OCI-LY3 (cell line): Measurements from ENCODE around the gene CCL11.

Source experiments
- H2AFZ ChIP-seq: fragments of 200-600, 300-600 bp; shearing (Covaris generic); 2 replicates; pipeline ENCODE4 v1.6.0; 2014; ENCODE audit warnings: antibody characterized with exemption, low read depth, low read length
- H3K27ac ChIP-seq: fragments of 200-600, 300-600 bp; sonication (generic); 2 replicates; pipeline ENCODE4 v1.5.1; 2014; ENCODE audit warnings: mild to moderate bottlenecking, low read length, moderate library complexity, mixed read lengths
- H3K27me3 ChIP-seq: fragments of 200-600, 300-600 bp; sonication (generic); 2 replicates; pipeline ENCODE4 v1.6.1; 2014; ENCODE audit warnings: low read depth, low read length, mixed read lengths
- H3K36me3 ChIP-seq: fragments of 200-600, 300-600 bp; sonication (generic); replicated peaks from 2 replicates; pipeline ENCODE3; 2014; ENCODE audit warnings: low read depth, low read length, mixed read lengths
- H3K4me1 ChIP-seq: fragments of 300-600, 200-600 bp; sonication (generic); 2 replicates; pipeline ENCODE4 v1.6.1; 2014; ENCODE audit warnings: low read length, mixed read lengths
- H3K4me2 ChIP-seq: fragments of 200-600, 300-600 bp; sonication (generic); 2 replicates; pipeline ENCODE4 v1.6.1; 2014; ENCODE audit warnings: low read length, mixed read lengths
- H3K4me3 ChIP-seq: fragments of 300-600, 200-600 bp; sonication (generic); 2 replicates; pipeline ENCODE4 v1.5.1; 2014; ENCODE audit warnings: antibody characterized with exemption, mild to moderate bottlenecking, low read length, moderate library complexity
- H3K79me2 ChIP-seq: fragments of 300-600, 200-600 bp; shearing (Covaris generic); 2 replicates; pipeline ENCODE4 v1.6.1; 2014; ENCODE audit warnings: mild to moderate bottlenecking, low read length, mixed read lengths
- H3K9ac ChIP-seq: fragments of 300-600, 200-600 bp; shearing (Covaris generic); 2 replicates; pipeline ENCODE4 v1.6.0; 2014; ENCODE audit warnings: mild to moderate bottlenecking, low read length, moderate library complexity
- H3K9me3 ChIP-seq: fragments of 200-600, 300-600 bp; shearing (Covaris generic); 2 replicates; pipeline ENCODE4 v1.6.1; 2014; ENCODE audit warnings: low read length, mixed read lengths; ENCODE audit not compliant: insufficient read depth
- H4K20me1 ChIP-seq: fragments of 200-600, 300-600 bp; sonication (generic); 2 replicates; pipeline ENCODE4 v1.6.1; 2016; ENCODE audit warnings: low read length, mixed read lengths; ENCODE audit not compliant: insufficient read depth
- CTCF ChIP-seq: fragments of 200-600, 300-600 bp; sonication (generic); IDR thresholded peaks from 2 replicates; pipeline ENCODE4 v1.5.1; 2014; ENCODE audit warnings: antibody characterized with exemption, low read length, low read depth
- EZH2phosphoT487 ChIP-seq: fragments of 200-600 bp; shearing (Covaris generic); IDR thresholded peaks from 2 replicates; pipeline ENCODE4 v1.6.1; 2018; ENCODE audit warnings: antibody characterized with exemption, mixed run types, low read depth

The CCL11 gene

GRCh38 chr17:34249478-34249877, 36.1 kb upstream of the CCL11 start:
- Histone ChIP-seq H3K79me2 (no peaks in the 10 kb centered on the region), H3K9me3 (no peaks in the 10 kb centered on the region), H3K4me2 (no peak overlapping the region), H3K27me3 (peaks cover 94% of the 10 kb centered on the region), H3K4me3 (no peak overlapping the region), H3K9ac (no peak overlapping the region), H2AFZ (no peak overlapping the region), H3K4me1 (peaks cover 24% of the 10 kb centered on the region), H4K20me1 (peaks cover 15% of the 10 kb centered on the region; the same call in 1 of the 2 replicates), H3K36me3 (no peaks in the 10 kb centered on the region), H3K27ac (no peak overlapping the region)
- no peak for TF ChIP-seq EZH2phosphoT487
- no peak for TF ChIP-seq CTCF

GRCh38 chr17:34251186-34251585, 34.4 kb upstream of the CCL11 start:
- H4K20me1 ChIP-seq: peaks cover 18% of the 10 kb centered on the region; the same call in 1 of the 2 replicates
- no peak overlapping the region for H3K4me3 ChIP-seq
- TF ChIP-seq CTCF (no peak), EZH2phosphoT487 (no peak)
- no peaks in the 10 kb centered on the region for H3K79me2 ChIP-seq
- no peak overlapping the region for H3K9ac ChIP-seq
- no peaks in the 10 kb centered on the region for H3K36me3 ChIP-seq
- H3K27ac ChIP-seq: no peak overlapping the region
- H2AFZ ChIP-seq: no peak overlapping the region
- no peaks in the 10 kb centered on the region for H3K9me3 ChIP-seq
- peaks cover 25% of the 10 kb centered on the region for H3K4me1 ChIP-seq
- peaks cover 95% of the 10 kb centered on the region for H3K27me3 ChIP-seq
- no peak overlapping the region for H3K4me2 ChIP-seq

DNA sequence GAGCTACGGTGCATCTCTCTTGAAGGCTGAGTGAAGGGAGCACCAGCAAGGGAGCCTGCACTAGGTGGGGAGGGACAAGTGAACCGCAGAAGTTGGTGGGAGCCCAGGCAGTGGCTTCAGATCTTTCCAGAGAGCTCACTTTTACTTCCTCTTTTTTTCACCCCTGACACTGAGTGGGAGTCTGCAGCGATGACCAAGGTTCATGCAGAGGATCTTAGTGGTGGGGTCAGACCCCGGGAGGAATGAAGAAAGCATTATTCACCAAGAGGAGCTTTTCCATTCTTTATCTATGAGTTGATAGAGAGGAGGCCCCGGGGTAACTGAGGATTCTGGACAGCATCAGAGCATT, 33.5 kb upstream of the CCL11 start:
- no peak overlapping the region for H3K27ac ChIP-seq
- no peaks in the 10 kb centered on the region for H3K79me2 ChIP-seq
- no peaks in the 10 kb centered on the region for H3K36me3 ChIP-seq
- peaks cover 95% of the 10 kb centered on the region for H3K27me3 ChIP-seq
- no peaks in the 10 kb centered on the region for H3K9me3 ChIP-seq
- TF ChIP-seq CTCF: no peak
- no peak for TF ChIP-seq EZH2phosphoT487
- no peak overlapping the region for H3K4me2 ChIP-seq
- no peak overlapping the region for H2AFZ ChIP-seq
- H3K9ac ChIP-seq: no peak overlapping the region
- H3K4me1 ChIP-seq: peaks cover 25% of the 10 kb centered on the region
- H3K4me3 ChIP-seq: no peak overlapping the region
- peaks cover 18% of the 10 kb centered on the region; the same call in 1 of the 2 replicates for H4K20me1 ChIP-seq

DNA sequence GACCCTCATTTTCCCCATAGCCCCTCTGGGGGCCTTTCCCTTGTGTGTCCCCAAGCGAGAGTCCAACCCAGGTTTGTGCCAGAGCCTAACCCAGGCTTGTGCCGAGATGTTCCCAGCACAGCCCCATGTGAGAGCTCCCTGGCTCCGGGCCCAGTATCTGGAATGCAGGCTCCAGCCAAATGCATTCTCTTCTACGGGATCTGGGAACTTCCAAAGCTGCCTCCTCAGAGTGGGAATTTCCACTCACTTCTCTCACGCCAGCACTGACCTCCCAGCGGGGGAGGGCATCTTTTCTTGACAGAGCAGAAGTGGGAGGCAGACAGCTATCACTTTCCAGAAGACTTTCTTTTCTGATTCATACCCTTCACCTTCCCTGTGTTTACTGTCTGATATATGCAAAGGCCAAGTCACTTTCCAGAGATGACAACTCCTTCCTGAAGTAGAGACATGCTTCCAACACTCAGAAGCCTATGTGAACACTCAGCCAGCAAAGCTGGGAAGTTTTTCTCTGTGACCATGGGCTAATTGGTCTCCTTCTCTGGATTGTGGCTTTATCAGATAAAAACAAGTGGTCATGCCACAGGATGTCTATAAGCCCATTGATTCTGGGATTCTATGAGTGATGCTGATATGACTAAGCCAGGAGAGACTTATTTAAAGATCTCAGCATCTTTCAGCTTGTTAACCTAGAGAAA, 33.0 kb upstream of the CCL11 start:
- Histone ChIP-seq H3K4me2 (no peak overlapping the region), H3K4me1 (peaks cover 25% of the 10 kb centered on the region), H3K9ac (no peak overlapping the region), H4K20me1 (peaks cover 18% of the 10 kb centered on the region; the same call in 1 of the 2 replicates), H3K36me3 (no peaks in the 10 kb centered on the region), H2AFZ (no peak overlapping the region), H3K4me3 (no peak overlapping the region), H3K9me3 (no peaks in the 10 kb centered on the region), H3K27ac (no peak overlapping the region), H3K79me2 (no peaks in the 10 kb centered on the region), H3K27me3 (peaks cover 95% of the 10 kb centered on the region)
- TF ChIP-seq EZH2phosphoT487: no peak
- TF ChIP-seq CTCF: no peak
